ENCODE measurements around the gene ACSL6.

Gene ACSL6

DNA sequence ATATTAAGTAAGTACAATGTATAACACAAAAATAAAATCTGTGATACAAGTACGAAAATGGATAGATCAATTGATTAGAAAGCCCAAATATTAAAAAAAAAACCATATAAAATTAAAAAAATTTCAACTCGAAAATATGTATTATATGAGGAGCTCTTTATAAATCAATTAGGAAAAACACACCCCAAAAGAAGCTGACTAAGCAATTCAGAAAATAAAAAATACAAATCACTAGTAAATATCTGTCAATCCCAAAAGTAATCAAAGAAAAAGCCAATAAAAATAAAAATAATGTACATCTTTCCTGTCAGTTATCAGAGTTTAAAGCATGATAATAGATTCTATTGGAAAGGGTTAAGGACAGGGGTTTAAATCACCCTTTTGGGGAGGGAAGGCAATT is 10.2 kb upstream of the ACSL6 start:
- no peaks in the 10 kb centered on the region for H3K9me3 ChIP-seq (ENCODE audit: control insufficient read depth, insufficient read depth, low read length)
- H3K9me2 ChIP-seq (replicated peaks; ENCODE audit: control insufficient read depth, low read length) = no peaks in the 10 kb centered on the region
- H3K4me3 ChIP-seq (ENCODE audit: low read length) = no peak overlapping the region
- no peaks in the 10 kb centered on the region for H3K79me2 ChIP-seq (ENCODE audit: control insufficient read depth, low read length)
- no peaks in the 10 kb centered on the region for H3K36me3 ChIP-seq (ENCODE audit: control insufficient read depth, low read length)
- H4K20me1 ChIP-seq (ENCODE audit: control insufficient read depth, insufficient read depth, low read depth, low read length) = no peaks in the 10 kb centered on the region
- no peak for TF ChIP-seq EZH2phosphoT487 (IDR thresholded peaks at IDR 0.05; ENCODE audit: borderline replicate concordance, low read length)
- TF ChIP-seq, protein P1, sequence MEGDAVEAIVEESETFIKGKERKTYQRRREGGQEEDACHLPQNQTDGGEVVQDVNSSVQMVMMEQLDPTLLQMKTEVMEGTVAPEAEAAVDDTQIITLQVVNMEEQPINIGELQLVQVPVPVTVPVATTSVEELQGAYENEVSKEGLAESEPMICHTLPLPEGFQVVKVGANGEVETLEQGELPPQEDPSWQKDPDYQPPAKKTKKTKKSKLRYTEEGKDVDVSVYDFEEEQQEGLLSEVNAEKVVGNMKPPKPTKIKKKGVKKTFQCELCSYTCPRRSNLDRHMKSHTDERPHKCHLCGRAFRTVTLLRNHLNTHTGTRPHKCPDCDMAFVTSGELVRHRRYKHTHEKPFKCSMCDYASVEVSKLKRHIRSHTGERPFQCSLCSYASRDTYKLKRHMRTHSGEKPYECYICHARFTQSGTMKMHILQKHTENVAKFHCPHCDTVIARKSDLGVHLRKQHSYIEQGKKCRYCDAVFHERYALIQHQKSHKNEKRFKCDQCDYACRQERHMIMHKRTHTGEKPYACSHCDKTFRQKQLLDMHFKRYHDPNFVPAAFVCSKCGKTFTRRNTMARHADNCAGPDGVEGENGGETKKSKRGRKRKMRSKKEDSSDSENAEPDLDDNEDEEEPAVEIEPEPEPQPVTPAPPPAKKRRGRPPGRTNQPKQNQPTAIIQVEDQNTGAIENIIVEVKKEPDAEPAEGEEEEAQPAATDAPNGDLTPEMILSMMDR (IDR thresholded peaks at IDR 0.05; ENCODE audit: low read depth, low read length, poor library complexity, severe bottlenecking) = no peak
- H3F3A ChIP-seq (ENCODE audit: control insufficient read depth, insufficient read depth) = no peaks in the 10 kb centered on the region
- no peak overlapping the region for H3K4me2 ChIP-seq (ENCODE audit: low read length)
- no peak overlapping the region for H3K27ac ChIP-seq (ENCODE audit: low read depth, low read length)
- H3K4me1 ChIP-seq (ENCODE audit: control insufficient read depth, low read length) = peaks cover 14% of the 10 kb centered on the region
- peaks cover 27% of the 10 kb centered on the region for H3K27me3 ChIP-seq (ENCODE audit: control insufficient read depth, low read length)

DNA sequence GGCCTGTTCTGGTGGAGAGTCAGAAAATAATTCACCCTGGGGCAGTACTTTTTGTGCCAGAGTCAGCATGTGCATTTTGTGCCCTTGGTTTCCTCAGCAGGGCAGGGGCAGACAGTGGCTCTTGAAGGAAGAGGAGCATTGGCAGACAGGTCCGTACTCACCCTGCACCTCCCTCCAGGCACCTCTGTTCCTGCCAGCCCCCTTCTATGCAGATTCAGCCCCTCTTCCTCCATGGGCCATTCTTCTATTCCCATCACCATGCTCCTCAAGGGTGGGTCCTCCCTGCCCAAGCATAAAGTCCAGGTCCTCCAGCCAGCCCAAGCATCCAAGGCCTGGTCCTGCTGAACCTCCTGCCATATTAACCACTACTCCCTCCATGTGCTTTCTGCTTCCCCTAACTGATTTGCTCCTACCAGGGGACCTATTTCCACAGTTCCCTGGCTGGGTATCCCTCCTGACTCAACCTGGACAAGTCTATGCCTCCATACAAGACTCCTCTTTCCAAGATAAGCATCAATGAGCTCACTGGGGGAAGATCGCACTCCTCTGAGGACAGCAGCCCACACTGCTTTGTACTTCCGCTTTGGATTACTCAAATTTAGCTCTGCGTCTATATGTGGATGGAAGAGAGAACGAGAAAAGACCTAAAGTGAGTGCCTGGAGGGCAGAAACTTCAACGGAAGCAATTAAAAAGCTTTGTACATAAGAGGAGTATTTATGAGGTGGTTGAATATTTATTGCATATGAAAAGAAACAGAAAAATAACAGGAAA is 9.3 kb upstream of the ACSL6 start:
- peaks cover 27% of the 10 kb centered on the region for H3K27me3 ChIP-seq (ENCODE audit: control insufficient read depth, low read length)
- no peak overlapping the region for H3K27ac ChIP-seq (ENCODE audit: low read depth, low read length)
- peaks cover 14% of the 10 kb centered on the region for H3K4me1 ChIP-seq (ENCODE audit: control insufficient read depth, low read length)
- H3K9me2 ChIP-seq (replicated peaks; ENCODE audit: control insufficient read depth, low read length) = no peaks in the 10 kb centered on the region
- H3K4me2 ChIP-seq (ENCODE audit: low read length) = peak overlapping the region; percentile 38
- H3K36me3 ChIP-seq (ENCODE audit: control insufficient read depth, low read length) = no peaks in the 10 kb centered on the region
- TF ChIP-seq EZH2phosphoT487 (IDR thresholded peaks at IDR 0.05; ENCODE audit: borderline replicate concordance, low read length) = no peak
- TF ChIP-seq, protein P1 (IDR thresholded peaks at IDR 0.05; ENCODE audit: low read depth, low read length, poor library complexity, severe bottlenecking) = no peak
- no peaks in the 10 kb centered on the region for H3F3A ChIP-seq (ENCODE audit: control insufficient read depth, insufficient read depth)
- H4K20me1 ChIP-seq (ENCODE audit: control insufficient read depth, insufficient read depth, low read depth, low read length) = no peaks in the 10 kb centered on the region
- no peak overlapping the region for H3K4me3 ChIP-seq (ENCODE audit: low read length)
- H3K79me2 ChIP-seq (ENCODE audit: control insufficient read depth, low read length) = no peaks in the 10 kb centered on the region
- no peaks in the 10 kb centered on the region for H3K9me3 ChIP-seq (ENCODE audit: control insufficient read depth, insufficient read depth, low read length)

DNA sequence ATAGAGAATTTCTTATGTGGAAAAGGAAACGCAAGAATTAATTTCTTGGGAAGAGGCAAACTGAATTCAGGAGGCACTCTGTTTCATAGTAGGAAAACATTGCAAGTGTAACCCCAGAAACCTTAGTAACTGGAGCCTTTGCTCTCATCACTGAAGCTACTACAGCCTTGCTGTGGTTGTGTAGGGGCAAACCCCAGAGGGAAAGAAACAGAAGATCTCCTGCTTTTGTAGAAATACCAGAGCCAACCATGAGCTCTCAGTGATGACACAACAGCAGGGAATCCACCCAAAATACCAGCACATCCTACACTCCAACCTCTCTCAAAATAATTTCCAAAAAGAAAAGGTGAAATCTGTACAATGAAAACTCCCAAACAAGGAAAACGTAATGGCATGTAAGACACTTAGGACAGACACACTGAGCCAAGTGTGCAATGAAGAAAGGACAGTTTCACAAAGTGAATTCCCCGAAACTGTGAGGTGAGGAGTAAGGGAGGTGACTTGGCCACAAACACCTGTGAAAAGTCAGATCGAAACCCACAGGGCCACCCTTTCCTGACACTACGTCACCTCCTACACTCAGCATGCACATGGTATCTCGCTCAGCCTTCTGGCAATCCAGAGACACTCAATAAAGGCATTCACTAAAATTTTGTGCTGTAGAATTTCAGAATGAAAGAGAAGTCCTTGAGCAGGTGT is 8.5 kb upstream of the ACSL6 start:
- Histone ChIP-seq H4K20me1 (ENCODE audit: control insufficient read depth, insufficient read depth, low read depth, low read length) (no peaks in the 10 kb centered on the region), H3K9me2 (replicated peaks; ENCODE audit: control insufficient read depth, low read length) (no peaks in the 10 kb centered on the region), H3K4me3 (ENCODE audit: low read length) (no peak overlapping the region), H3K79me2 (ENCODE audit: control insufficient read depth, low read length) (no peaks in the 10 kb centered on the region), H3K36me3 (ENCODE audit: control insufficient read depth, low read length) (no peaks in the 10 kb centered on the region), H3K4me2 (ENCODE audit: low read length) (no peak overlapping the region), H3K9me3 (ENCODE audit: control insufficient read depth, insufficient read depth, low read length) (no peaks in the 10 kb centered on the region), H3K27me3 (ENCODE audit: control insufficient read depth, low read length) (peaks cover 27% of the 10 kb centered on the region), H3K4me1 (ENCODE audit: control insufficient read depth, low read length) (peaks cover 14% of the 10 kb centered on the region), H3K27ac (ENCODE audit: low read depth, low read length) (no peak overlapping the region), H3F3A (ENCODE audit: control insufficient read depth, insufficient read depth) (no peaks in the 10 kb centered on the region)
- TF ChIP-seq, protein P1 (IDR thresholded peaks at IDR 0.05; ENCODE audit: low read depth, low read length, poor library complexity, severe bottlenecking) = no peak
- TF ChIP-seq EZH2phosphoT487 (IDR thresholded peaks at IDR 0.05; ENCODE audit: borderline replicate concordance, low read length) = no peak
